EH (cell line): ENCODE results near the gene UBL4B.
"Not testable (repeated sequence)": the region's sequence is repeated elsewhere in the genome, so short reads cannot be mapped to it uniquely, and the experiment has no call there.

Experiments used
- DNase-seq: peaks from one replicate; pipeline ENCODE4 v3.0.0-alpha.2; 2015; ENCODE audit warnings: low read depth

Gene UBL4B, protein sequence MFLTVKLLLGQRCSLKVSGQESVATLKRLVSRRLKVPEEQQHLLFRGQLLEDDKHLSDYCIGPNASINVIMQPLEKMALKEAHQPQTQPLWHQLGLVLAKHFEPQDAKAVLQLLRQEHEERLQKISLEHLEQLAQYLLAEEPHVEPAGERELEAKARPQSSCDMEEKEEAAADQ

DNA sequence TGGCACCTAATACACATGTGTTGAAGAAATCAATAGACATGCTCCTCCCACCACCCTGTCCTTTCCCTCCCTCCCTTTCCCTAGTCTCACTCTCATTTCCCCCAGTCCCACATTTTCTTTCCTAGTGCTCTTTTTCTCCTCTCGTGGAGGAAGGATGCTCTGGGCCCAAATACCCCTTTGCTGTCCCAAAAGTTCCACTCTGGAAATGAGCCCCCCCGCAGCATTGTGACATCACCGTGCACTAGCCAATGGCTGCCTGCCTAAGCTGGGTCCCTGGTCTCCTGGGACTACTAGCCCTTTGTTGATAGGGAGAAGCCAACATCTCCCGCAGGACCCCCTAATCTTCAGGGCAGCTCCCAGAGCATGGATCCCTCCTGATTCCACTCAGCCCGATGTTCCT is at the start of gene UBL4B:
Gene UBL4B, plus strand, starts transcription at position 301 of the 400 bp plus-strand sequence. Its CDS starts 92 bp downstream, at position 393.
- DNase-seq = no peak

DNA sequence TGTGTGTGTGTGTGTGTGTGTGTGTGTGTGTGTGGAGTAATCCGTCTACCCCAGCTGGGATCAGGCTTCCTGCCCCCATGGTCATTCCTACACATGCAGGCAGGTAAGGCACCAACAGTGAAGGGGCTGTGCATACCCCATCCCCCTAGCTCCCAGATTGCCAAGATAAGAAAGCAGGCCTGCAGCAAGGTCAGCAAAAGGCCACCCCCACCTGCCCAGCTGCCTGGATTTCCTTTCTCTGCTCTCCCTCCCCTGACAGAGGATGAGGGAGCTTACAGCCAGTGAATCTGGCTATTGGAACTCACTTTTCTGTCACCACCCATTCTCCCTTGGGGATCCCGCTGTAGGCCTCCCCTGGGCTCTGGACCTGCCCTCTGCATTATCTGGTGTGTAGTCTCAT is 49.6 kb upstream of the UBL4B start:
- no peak for DNase-seq

DNA sequence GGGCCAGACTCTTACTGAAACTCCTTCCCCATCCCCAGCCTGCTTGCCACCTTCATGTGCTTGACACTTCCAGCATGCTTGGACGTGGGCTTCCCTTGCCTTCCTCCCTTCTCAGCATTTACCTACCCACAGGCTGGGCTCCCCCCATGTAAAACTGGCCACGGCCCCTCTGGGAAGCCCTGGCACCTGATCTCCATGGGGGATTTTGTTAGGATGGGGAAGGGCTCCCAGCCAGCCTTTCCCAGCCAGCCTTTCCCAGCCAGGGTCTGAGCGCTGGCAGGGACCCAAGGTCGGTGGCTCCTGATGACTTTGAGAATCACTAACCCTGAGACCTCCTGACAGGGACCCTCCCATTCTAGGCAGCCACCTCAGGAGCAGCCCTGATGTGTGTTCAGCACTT is 48.5 kb upstream of the UBL4B start:
- DNase-seq = no peak

DNA sequence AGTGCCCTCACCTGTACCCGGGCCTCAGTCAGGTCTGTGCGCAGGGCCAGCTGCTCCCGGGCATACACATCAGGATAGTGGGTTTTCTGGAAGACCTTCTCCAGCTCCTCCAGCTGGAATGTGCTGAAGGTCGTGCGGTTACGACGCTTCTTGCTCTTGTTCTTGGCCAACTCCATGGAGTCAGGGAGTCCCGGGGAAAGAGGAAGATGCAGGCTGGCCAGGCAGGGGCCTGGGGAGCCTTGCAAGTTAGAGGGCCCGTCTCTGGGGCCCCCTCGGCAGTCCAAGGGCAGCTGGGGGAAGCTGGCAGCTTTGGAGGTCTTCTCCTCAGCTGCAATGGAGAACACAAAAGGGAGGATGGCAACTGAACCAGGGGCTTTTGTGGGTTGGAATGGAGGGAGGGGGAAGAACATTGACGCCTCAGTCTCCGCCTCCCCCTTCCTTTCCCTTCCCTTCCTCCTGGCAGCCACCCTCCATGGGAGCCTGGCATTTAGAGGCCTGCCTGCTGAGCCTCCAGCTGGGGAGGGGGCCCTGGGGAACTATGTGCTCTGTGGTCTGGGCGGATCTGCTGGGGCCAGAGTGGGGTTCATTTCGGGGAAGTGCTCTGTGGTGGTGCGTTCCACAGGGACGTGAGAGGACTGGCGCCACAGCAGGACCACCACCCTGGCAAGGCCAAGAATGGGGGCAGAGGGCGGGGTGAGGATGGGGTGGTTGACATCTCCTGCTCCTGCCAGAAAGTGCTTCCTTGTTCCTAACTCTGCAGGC is 47.5 kb upstream of the UBL4B start:
- DNase-seq = no peak

DNA sequence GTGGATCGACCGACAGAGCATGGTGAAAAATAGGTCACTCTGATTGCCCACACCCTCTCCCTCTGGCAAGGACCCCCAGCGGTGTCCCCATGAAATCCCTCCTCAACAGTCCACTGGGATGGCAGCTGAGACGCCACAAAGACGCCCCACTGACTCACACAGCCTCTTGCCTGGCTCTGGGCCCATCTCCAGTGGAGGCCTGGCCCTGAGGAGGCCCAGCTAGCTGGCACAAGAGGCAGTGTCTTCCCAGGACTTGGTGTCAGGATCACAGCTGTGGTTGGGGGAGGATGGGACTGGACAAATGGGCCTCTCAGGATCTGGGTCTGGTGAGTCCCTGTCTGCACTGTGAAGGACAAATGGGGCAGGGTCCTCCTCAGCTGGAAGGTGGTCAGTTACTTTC is 46.4 kb upstream of the UBL4B start:
- peak; percentile 33 for DNase-seq

DNA sequence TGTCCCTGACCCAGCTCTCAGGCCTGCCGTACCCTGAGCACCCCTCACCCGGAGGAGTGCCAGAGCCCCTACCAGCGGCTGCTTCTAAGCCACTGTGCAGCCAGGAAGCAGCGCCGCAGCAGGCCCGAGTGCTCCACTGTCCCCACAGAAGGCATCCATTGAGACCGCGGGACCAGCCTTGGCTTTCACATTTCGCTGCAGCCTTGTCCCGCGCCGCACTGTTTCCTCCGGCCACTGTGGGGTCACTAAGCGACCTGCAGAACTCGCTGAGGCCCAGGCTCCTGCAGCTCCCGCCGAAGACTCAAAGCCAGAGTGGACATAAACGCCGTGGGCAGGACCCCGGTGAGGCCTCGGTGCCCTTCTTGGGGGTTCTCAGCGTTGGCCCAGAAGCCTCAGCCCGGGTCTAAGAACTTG is 44.8 kb upstream of the UBL4B start:
- DNase-seq = no peak

DNA sequence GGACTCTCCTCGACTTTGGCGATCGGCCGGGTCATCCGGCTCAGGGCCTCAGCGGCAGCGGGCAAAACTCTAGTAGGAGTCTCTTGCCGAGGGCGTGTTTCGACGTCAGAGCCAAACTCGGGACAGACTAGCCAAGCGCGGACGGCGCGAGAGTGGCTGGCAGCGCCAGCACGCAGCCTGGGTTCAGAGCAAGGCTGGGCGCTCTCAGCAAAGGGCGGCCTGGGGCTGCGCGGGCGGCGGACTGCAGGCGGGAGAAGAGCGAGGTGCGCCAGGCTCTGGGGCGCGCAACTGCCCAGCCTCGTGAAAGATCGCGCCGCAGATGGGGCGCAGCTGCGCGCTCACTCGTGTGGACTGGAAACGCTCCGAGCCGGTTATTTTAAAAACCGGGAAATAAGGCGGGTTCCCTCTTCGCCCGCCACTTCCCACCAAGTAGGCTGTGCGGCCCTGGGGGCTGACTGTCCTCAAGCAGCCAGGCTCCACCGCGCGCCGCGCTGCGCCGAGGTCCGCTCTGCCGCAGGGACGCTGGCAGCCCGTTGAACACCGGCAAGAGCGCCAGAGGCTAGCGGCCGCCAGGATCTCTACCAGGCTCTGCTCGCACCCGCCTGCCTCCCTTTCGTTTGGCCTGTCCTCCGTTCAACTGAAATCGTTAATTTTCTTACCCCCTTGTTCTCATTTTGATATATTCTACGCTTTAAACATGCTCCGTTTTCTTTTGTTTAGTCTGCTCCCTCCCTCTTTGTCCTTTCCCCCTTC is 44.2 kb upstream of the UBL4B start:
- peak; percentile 24 for DNase-seq

DNA sequence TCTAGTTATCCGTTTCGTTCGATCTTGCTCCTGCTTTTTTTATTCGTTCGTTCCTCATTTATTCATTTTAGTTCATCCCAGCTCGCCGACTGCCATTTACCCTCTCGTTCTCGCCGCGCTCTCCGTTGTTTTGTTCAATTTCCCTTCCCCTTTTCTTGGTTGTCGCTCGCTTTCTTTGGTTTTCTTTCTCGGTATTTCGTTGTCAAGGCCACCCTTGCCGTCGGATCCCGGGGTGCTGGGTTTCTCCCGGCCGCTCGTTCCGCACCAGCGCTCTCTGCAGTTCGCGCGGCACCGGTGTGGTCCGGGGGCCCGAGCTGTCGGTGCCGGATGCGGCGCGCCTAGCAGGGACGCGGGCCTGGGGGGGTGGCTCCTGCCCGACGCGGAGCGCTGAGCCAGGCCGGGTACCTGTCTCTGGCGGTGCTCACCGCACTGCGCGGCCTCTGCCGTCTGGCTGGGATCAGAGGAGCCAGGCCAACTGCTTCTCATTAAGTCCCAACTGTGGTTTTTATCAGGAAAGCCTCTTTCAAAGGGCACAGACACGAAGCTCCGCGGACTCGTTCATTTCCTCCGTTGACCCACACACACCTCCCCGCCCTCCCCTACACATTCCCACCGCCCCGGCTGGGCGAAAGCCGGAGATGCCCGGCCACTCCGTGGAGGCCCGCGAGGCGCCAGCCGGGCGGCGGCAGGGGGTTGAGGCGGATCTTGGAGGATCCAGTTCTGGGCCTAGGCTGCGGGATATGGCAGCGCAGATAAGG is 43.4 kb upstream of the UBL4B start:
- DNase-seq = no peak

DNA sequence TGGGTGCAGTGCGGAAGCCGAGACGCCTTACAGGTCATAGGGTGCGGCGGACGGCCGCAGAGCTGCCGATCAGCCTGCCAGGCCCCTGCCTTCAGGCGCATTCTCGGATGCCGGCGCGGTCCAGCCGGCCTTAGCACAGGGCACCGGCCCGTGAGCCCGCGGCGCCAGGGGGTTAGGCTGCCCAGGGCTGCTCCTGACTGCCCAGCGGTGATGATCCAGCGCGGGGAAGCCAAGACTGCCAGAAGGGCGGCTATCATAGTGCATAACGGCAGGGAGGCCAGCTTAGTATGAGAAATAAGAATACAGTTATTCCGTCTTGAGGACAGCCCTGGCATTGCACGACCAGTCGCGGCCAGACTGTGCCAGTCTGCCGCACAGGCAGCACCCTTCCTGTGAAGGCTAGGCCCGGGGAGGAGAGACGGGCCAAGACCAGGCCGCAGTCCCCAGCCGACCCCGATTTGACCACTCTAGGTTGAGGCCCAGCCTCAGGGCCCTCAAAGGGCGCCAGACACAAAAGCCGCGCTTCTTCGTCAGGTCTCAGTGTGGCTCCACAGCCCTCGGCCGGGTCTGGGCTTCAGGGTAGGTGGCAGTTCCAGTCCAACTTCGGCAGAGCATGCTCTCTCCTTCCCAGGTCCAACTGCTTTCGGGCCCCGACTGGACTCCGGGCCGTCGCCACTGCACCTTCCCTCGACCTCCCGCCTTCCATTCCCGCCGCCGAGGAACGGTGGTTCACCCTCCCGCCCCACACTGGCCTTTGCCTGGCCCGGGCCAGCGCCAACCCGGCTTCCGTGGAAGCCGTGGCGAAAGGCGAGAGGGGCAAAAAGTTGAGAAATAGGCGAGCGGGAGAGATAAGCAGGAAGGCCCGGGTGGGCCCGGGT is 42.6 kb upstream of the UBL4B start:
- no peak for DNase-seq

DNA sequence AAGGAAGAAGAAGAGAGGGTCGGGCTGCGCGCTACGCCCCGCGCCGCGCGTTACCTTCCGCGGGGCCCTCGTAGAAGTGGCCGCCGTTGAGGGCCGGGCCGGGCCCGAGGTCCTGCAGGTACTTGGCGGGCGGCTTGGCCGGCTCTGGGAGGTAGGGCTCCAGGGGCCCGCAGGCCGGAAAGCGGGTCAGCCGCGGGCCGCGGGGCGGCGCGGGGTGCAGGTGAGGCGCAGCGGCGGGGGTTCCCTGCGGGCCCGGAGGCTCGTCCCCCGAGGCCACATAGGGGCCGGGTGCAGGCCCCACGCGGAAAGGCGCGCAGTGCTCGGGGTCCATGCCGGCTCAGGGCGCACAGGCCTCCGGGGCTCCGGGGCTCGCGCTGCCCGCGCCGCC is 42.0 kb upstream of the UBL4B start:
- DNase-seq = no peak

DNA sequence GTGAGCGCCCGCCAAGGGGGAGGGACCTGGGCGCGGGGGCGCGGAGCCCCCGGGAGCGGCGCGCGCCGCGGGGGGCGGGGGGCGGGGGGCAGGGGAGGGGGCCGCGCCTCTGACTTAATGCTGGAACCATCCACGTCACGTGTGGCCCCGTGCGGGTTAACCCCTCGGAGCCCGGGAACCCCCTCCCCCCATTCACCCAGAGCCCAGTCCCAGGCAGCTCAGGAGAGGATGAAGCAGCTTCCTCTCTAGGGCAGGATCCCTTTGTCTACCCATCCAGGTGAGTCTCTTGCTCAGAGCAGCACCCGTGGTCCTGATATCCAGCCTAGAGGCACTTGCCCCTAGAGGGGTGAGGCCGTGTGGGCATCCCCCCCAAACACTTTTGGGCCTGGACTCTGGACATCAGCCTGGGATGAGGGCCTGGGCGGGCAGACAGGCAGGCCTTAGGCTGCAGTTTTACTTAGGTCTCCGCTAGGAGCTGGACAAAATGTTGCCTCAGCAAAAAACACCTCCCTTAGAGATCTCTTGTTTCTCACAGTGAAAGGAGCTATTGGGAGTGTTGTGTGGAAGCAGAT is 41.5 kb upstream of the UBL4B start, which contains the start of gene ALX3:
Gene ALX3, minus strand, starts transcription at position 2 of the 572 bp plus-strand sequence. CDS start 60 bp downstream, outside the sequence.
- DNase-seq = no peak

DNA sequence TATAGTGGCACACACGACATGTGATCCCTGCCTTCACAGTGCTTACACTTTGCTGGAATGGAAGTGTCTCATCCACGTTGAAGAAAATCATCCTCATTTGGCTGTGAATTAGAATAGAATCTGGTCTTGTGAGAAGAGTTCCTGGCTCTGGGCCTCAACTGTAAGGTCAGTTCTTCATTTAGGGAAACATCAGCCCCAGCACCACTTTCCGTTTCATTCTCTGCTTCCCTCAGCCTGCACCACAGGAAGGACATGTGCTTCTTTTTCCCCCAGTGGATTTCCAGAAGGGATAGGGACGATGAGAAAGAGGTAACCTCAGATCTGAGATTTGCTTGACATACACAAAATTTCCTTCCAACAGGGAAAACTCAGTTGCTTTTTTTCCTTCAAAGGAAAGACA is 38.1 kb upstream of the UBL4B start:
- no peak for DNase-seq

DNA sequence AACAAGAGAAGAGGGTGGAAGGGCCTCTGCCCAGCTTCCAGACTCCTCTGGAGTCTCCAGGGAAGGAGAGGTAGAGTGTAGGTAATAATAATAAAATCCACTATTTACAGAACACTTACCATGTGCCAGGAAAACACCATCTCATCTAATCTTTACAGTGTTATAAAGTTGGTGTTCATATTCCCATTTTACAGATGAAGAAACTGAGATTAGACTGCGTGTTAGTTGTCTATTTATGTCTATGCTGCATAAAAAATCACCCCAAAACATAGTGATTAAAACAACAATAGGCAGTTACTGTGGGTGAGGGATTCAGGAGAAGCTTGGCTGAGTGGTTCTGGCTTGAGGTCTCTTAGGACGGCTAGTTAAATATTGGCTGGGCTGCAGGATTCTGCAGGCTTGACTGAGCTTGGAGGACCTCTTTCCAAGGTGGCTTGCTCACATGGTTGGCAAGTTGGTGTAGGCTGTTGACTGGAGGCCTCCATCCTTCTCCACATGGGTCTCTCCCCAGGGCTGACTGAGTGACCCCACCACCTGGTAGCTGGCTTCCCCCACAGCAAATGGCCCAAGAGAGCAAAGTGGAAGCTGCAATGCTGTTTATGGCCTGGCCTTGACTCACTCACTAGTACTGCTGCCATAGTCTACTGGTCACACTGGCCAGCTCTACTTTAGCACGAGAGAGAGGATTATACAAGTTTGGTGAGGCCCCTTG is 35.3 kb upstream of the UBL4B start:
- no peak for DNase-seq

DNA sequence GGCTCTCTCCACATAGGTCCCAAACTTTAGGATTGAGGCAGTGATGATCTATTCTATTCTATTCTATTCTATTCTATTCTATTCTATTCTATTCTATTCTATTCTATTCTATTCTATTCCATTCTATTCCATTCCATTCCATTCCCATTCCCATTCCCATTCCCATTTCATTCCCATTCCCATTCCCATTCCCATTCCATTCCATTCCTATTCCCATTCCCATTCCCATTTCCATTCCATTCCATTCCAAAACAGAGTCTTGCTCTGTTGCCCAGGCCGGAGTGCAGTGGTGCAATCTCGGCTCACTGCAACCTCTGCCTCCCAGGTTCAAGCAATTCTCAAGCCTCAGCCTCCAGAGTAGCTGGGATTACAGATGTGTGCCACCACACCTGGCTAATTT is 32.2 kb upstream of the UBL4B start:
- DNase-seq = not testable (repeated sequence)

DNA sequence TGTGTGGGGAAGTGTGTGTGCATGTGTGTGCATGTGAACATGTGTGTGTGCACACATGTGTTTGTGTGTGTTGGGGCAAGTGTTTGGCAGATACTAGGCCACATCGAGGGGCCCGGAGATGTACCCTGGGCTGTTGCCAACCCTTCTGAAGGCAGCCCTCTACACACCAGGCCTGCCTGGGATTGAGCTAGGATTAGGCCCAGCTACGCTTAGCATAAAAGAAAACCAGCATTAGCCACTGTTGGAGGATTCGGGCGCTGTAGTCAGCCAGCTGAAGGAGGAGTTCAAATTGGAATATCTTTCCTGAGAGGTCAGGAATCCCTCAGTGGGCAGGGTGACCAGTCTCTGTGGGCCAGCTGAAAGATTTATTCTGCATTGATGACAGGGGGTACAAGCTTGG is 31.2 kb upstream of the UBL4B start:
- DNase-seq = no peak

DNA sequence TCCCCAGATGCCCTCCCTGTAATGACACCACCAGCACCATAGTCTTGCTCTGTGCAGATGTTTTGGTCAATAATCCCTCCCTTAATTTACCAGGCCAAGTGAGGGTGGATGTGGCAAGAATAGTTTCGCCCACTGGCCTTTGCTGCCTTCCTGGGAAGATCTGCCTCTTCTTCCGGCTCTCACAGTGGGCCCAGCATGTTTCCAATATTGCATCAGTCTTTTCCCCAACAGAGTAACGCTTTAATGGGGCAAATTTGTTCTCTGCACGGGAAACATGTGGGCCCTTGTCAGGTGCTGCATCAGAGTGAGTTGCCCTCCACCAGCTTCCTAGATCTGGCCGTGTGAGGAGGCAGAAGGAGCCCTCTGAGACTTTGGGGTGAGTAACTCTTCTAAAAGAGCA is 29.8 kb upstream of the UBL4B start:
- no peak for DNase-seq

DNA sequence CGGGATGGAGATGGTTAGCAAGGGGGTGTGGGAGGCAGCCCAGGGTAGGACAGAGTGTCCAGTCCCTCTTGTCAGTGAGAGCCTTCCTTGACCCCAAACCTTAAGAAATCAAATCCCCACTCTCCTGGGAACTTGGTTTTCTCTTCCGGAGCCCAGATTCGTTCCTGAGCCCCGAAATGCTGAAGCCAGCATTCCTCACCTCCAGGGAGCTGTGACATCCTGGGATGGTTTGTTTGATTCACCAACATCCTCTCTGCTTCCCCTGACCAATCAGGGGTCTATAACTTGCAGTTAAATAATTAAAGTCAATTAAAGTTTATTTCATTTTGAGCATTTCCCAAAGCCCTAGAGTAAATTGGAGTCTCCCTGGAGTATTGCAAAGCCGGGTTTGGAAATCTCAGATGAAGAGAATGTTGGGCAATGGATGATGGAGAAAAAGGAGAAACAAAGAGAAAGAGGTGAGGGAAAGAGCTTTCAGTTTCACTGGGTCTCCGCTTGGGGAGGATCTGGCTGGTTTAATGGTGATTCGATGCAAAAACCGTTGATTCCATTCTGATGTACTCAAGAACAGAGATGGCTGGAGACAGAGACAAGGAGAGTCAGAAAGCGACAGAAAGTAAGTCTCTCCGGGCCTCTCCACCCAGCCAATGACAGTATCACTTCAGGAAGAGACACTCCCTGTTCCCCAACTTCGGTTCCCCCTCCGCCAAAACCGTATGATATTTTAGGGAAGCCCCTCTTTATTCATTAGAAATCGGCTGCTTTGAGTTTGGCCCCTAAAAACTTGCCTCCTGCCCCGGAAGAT is 29.0 kb upstream of the UBL4B start:
- peak; percentile 17 for DNase-seq

DNA sequence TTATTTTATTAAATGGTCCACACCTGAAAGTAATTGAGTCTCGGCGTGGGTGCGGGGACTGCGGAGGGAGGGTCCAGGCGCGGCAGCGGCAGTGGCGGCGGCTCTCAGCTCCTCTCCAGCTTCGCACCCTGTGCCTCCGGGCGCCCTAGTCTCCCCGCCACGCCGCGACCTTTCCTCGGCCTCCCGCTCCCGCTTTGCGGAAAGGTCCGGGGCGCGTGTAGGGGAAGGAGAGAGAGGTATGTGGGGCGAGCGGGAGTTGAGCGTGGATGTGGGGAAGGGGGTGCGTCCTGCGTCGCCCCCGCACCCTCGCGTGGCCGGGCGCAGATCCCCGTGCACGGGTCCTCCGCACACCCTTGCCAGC is 28.4 kb upstream of the UBL4B start:
- no peak for DNase-seq

DNA sequence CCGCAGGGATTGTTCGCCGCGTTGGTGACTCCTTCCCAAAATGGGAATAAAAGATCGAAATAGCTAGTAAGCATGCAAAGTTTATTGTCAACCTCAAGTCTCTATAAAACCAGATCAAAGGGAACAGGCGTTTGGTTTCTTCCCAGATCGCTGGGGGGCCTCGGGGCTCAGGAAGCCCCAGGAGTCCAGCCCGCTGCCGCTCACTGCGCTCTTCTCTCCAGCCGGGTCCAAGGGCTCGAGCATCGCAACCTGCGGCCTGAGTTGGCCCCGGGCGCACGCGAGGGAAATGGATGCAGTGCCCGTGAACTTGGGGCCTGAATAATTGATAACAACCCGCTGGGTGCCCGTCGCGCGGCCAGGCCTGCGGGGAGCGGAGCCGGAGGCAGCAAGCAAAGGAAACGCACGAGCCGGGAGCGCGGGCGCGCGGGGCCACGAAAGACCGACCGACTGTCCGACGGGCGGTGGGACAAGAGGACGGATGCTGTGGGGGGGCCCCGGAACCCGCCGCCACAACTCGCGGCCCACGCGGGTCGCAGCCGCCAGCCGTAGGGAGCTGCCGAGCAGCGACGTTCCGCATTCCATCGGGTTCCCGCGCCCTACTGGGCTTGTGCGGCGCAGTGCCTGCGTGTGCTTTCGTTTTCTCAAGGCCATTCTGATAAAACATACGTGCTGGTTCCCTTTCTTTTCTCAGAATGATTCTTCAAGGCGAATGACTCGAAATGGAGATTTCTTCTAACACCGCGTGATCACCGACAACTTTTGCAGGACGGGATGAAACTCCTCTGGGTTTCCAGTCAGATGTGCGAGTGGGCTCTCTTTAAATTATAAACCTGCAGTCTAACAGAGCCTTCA is 27.8 kb upstream of the UBL4B start:
- peak; percentile 62 for DNase-seq
